ENCODE measurements around the gene NMUR2.

Gene NMUR2

DNA sequence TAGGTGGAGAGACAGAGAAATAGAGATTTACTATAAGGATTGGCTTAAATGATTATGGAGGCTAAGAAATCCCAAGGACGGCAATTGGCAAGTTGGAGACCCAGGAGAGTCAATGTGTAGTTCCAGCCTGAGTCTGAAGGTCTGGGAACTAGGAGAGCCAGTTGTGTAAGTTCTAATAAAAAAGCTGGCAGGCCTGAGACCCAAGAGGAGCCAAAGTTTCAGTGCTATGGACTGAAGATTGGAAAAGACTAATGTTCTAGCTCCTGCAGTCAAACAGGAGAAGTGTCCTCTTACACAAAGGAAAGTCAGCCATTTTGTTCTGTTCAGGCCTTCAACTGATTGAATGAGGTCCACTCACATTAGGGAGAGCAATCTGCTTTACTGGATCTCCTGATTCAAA lies 50.0 kb downstream of the NMUR2 start:
- Histone ChIP-seq H3K4me1 (ENCODE audit: insufficient read depth, poor library complexity, severe bottlenecking) (no peaks in the 10 kb centered on the region), H3K27me3 (ENCODE audit: insufficient read depth, poor library complexity, severe bottlenecking) (no peaks in the 10 kb centered on the region), H3K4me3 (ENCODE audit: severe bottlenecking) (no peak overlapping the region), H3K9me3 (ENCODE audit: severe bottlenecking) (no peaks in the 10 kb centered on the region), H3K36me3 (ENCODE audit: low read depth) (no peaks in the 10 kb centered on the region), H3K27ac (ENCODE audit: poor library complexity, severe bottlenecking) (no peak overlapping the region)
- no peak for DNase-seq (ENCODE audit: low spot score)
- ATAC-seq (ENCODE audit: low read depth) = no peak
- TF ChIP-seq, protein P1, sequence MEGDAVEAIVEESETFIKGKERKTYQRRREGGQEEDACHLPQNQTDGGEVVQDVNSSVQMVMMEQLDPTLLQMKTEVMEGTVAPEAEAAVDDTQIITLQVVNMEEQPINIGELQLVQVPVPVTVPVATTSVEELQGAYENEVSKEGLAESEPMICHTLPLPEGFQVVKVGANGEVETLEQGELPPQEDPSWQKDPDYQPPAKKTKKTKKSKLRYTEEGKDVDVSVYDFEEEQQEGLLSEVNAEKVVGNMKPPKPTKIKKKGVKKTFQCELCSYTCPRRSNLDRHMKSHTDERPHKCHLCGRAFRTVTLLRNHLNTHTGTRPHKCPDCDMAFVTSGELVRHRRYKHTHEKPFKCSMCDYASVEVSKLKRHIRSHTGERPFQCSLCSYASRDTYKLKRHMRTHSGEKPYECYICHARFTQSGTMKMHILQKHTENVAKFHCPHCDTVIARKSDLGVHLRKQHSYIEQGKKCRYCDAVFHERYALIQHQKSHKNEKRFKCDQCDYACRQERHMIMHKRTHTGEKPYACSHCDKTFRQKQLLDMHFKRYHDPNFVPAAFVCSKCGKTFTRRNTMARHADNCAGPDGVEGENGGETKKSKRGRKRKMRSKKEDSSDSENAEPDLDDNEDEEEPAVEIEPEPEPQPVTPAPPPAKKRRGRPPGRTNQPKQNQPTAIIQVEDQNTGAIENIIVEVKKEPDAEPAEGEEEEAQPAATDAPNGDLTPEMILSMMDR (IDR thresholded peaks at IDR 0.05; ENCODE audit: poor library complexity, severe bottlenecking) = no peak

DNA sequence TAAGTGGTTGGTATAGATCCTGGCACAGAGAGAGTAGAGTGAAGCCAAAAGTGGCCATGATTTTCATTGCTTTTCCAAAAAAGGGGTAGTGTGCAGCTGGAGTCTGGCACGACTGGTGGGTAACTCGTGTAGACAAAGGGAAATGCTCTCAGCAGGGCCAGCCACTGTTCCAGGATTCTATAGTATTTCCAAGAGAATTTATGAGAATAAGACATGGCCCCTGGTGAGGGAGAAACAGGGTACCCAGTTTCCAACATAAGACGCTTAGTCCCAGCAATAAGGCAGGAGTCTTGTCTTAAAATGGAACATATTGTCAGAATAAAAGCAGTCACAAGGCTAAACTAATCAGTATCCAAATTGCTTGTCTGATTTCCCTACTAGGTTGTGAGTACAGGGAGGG lies 52.1 kb downstream of the NMUR2 start:
- DNase-seq (ENCODE audit: low spot score) = no peak
- Histone ChIP-seq H3K9me3 (ENCODE audit: severe bottlenecking) (no peaks in the 10 kb centered on the region), H3K4me3 (ENCODE audit: severe bottlenecking) (no peak overlapping the region), H3K27ac (ENCODE audit: poor library complexity, severe bottlenecking) (no peak overlapping the region), H3K36me3 (ENCODE audit: low read depth) (no peaks in the 10 kb centered on the region), H3K4me1 (ENCODE audit: insufficient read depth, poor library complexity, severe bottlenecking) (no peaks in the 10 kb centered on the region), H3K27me3 (ENCODE audit: insufficient read depth, poor library complexity, severe bottlenecking) (no peaks in the 10 kb centered on the region)
- ATAC-seq (ENCODE audit: low read depth) = no peak
- TF ChIP-seq, protein P1 (IDR thresholded peaks at IDR 0.05; ENCODE audit: poor library complexity, severe bottlenecking) = no peak

DNA sequence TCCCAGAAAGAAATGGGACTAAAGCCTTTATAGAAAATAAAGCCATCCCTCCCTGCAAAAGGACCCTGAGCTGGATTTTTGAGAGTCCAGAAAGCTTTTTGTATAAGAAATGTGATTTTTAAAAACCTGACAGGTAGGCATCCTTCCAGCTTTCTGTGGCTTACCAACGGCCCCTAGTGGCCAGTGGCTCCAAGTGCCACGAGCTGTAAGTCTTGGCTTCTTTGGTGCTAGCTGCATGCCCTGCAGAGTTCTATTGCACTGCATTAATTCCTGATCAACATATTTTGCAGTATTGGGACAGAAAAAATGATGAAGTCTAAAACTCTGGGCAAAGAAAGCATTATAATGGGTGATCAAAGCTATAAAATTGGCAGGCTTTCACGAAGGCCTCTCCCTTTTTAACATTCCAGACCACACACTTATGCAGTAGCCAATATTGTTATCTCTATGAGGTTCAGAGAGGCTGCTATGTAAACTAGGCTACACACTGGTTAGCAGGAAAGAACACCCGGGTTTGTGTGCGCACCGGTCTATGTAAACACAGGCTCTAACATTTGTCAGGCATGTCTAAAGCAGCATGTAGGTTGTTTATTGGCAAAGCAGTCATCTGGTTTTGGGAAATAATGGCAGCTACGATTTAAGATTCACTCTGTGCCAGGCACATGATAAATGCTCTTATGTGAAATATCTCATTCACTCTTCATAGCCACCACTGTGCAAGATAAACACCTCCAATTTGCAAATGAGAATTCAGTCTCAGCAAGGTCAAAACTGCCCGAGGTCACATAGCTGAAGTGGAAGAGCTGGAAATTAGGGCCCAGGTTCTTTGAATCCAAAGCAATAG lies 55.2 kb downstream of the NMUR2 start:
- H3K9me3 ChIP-seq (ENCODE audit: severe bottlenecking) = no peaks in the 10 kb centered on the region
- H3K36me3 ChIP-seq (ENCODE audit: low read depth) = no peaks in the 10 kb centered on the region
- no peak overlapping the region for H3K27ac ChIP-seq (ENCODE audit: poor library complexity, severe bottlenecking)
- H3K4me1 ChIP-seq (ENCODE audit: insufficient read depth, poor library complexity, severe bottlenecking) = no peaks in the 10 kb centered on the region
- H3K27me3 ChIP-seq (ENCODE audit: insufficient read depth, poor library complexity, severe bottlenecking) = no peaks in the 10 kb centered on the region
- TF ChIP-seq, protein P1 (IDR thresholded peaks at IDR 0.05; ENCODE audit: poor library complexity, severe bottlenecking) = peak; percentile 93
- H3K4me3 ChIP-seq (ENCODE audit: severe bottlenecking) = no peak overlapping the region
- no peak for DNase-seq (ENCODE audit: low spot score)
- ATAC-seq (ENCODE audit: low read depth) = peak; percentile 80
